Uterus (tissue), 4 donors: Measurements from ENCODE around the gene ZNF202. TPM values are rescaled to one million over a fixed set of nuclear protein-coding genes. Genes with fewer than 3 reads are reported as not detected.

ENCODE experiments used
- DNase-seq, 2 donors: peaks; one replicate each; pipeline ENCODE4 v3.0.0-alpha.2; 2019 to 2020
- H3K27ac ChIP-seq, 2 donors: fragments of 200-600 bp; sonication (generic); 1 replicate in 1 of 2; 2 replicates in 1 of 2; pipeline ENCODE4 v1.5.1; 2016 to 2018
- H3K27me3 ChIP-seq, 2 donors: fragments of 200-600 bp; sonication (generic); one replicate each; pipeline ENCODE4 v1.5.1; 2018 to 2019; ENCODE audit warnings: control low read depth in 1 of 2
- H3K36me3 ChIP-seq, 2 donors: fragments of 200-600 bp; sonication (generic); one replicate each; pipeline ENCODE4 v1.5.1; 2019; ENCODE audit warnings: control low read depth in 1 of 2
- H3K4me1 ChIP-seq, 2 donors: fragments of 200-600 bp; sonication (generic); one replicate each; pipeline ENCODE4 v1.5.1; 2018 to 2019; ENCODE audit warnings: control low read depth in 1 of 2
- H3K4me3 ChIP-seq, 2 donors: fragments of 200-600 bp; sonication (generic); 1 replicate in 1 of 2; 2 replicates in 1 of 2; pipeline ENCODE4 v1.5.1; 2018 to 2019; ENCODE audit warnings: mild to moderate bottlenecking in 1 of 2
- H3K9me3 ChIP-seq, 2 donors: fragments of 200-600 bp; sonication (generic); one replicate each; pipeline ENCODE4 v1.5.1; 2019; ENCODE audit warnings: control low read depth in 1 of 2
- POLR2A ChIP-seq, 2 donors: fragments of 450-650 bp; IDR thresholded peaks; one replicate each; pipeline ENCODE4 v1.6.1; 2016; ENCODE audit warnings: antibody characterized with exemption in 2 of 2, mild to moderate bottlenecking in 1 of 2, moderate library complexity in 1 of 2
- intact Hi-C: fragments of 100-400 bp; cut with DNase I; formaldehyde crosslinking; loops from one replicate; pipeline ENCODE4 v1.15.1; 2023; ENCODE audit warnings: low total_unique reads
- total RNA-seq, 4 donors: library from RNA; depleted of rRNA in 3 of 4; stranded (reverse); fragments of >200 nt in 3 of 4; gene quantifications; one replicate each; pipeline versions ENCODE4 v1.1.0 to v1.2.4, GENCODE V29; 2014 to 2023
- TF ChIP-seq, protein P1 (sequence below), 4 experiments: fragments of 200-600 bp in 2 of 4; fragments of 450-650 bp in 2 of 4; sonication (generic) in 2 of 4; IDR thresholded peaks; one replicate each; pipeline ENCODE4 v1.5.1; 2016 to 2019; ENCODE audit warnings: antibody characterized with exemption in 4 of 4, mild to moderate bottlenecking in 2 of 4, moderate library complexity in 1 of 4
- donor health status: DM: yes; HTN: yes; CAD: no.

ZNF202 gene
- total RNA-seq, 4 donors from 2014 or later: 0.77 to 23.3 (median 12.7) TPM

DNA sequence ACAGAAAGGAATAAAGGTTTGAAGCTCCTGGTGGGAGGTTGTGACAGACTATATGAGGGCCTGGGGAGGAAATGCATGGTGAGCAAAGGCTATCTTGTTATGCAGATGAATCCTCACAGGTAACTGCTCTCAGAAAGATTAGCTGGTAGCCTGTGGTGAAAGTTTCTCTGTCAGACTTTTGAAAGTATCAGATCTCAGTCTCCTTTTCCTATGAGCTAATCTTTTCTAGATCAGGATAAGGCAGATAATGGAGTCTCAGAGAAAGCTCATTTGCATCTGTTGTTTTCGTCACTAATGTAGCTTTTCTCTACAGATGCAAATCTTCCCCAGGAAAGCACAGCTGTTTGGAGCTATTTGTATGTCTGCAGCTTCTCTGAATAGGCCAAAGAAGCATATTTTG is 33.8 kb upstream of the ZNF202 start:
- intact Hi-C loops: no loop called here
- TF ChIP-seq, protein P1, sequence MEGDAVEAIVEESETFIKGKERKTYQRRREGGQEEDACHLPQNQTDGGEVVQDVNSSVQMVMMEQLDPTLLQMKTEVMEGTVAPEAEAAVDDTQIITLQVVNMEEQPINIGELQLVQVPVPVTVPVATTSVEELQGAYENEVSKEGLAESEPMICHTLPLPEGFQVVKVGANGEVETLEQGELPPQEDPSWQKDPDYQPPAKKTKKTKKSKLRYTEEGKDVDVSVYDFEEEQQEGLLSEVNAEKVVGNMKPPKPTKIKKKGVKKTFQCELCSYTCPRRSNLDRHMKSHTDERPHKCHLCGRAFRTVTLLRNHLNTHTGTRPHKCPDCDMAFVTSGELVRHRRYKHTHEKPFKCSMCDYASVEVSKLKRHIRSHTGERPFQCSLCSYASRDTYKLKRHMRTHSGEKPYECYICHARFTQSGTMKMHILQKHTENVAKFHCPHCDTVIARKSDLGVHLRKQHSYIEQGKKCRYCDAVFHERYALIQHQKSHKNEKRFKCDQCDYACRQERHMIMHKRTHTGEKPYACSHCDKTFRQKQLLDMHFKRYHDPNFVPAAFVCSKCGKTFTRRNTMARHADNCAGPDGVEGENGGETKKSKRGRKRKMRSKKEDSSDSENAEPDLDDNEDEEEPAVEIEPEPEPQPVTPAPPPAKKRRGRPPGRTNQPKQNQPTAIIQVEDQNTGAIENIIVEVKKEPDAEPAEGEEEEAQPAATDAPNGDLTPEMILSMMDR (IDR thresholded peaks at IDR 0.05): no peak
- TF ChIP-seq POLR2A (IDR thresholded peaks at IDR 0.05): no peak
- DNase-seq: no peak

DNA sequence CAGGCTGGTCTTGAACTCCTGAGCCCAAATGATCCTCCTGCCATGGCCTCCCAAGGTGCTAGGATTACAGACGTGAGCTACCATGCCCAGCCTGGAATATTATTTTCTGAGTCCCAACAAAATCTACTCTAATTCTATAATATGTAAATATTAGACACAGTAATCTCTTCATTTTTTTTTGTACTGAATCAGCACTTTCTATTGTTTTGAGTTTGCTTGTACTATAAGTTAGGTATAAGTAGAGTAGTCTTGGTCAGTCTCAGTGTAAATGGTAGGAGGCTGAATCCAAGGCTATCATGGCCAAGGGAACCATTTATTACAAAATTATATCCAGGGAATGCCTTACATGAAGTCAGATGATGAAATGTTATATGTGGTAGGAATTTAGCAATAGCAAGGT is 32.5 kb upstream of the ZNF202 start:
- DNase-seq: no peak
- Histone ChIP-seq H3K27ac (no peak overlapping the region), H3K9me3 (no peaks in the 10 kb centered on the region), H3K4me1 (no peaks in the 10 kb centered on the region), H3K36me3 (no peaks in the 10 kb centered on the region), H3K27me3 (no peaks in the 10 kb centered on the region), H3K4me3 (no peak overlapping the region)
- no peak for TF ChIP-seq POLR2A (IDR thresholded peaks at IDR 0.05)
- TF ChIP-seq, protein P1 (IDR thresholded peaks at IDR 0.05): no peak
- intact Hi-C loops: no loop called here

More for the DNA sequence above, 33.8 kb upstream of the ZNF202 start:
- Histone ChIP-seq H3K27me3 (no peaks in the 10 kb centered on the region), H3K4me3 (no peak overlapping the region), H3K4me1 (no peaks in the 10 kb centered on the region), H3K27ac (no peak overlapping the region), H3K36me3 (no peaks in the 10 kb centered on the region), H3K9me3 (no peaks in the 10 kb centered on the region)

DNA sequence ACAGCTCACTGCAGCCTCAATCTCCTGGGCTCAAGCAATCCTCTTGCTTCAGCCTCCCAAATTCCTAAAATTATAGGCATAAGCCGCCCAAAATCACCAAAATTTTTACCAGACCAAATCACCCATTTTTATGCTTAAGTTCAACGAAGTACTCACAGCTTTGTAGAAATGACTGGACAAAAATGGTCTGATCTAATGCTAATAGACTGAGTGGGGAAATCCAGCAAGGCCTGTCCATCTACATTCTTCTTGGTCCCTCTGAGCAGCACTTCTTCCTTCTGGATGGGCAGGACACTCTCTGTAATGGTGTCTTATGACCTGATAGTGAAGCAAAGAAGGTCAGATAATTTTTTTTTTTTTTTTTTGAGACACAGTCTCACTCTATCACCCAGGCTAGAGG is 31.6 kb upstream of the ZNF202 start:
- no peak overlapping the region for H3K27ac ChIP-seq
- no peaks in the 10 kb centered on the region for H3K27me3 ChIP-seq
- no peaks in the 10 kb centered on the region for H3K9me3 ChIP-seq
- no peak for TF ChIP-seq POLR2A (IDR thresholded peaks at IDR 0.05)
- TF ChIP-seq, protein P1 (IDR thresholded peaks at IDR 0.05): no peak
- H3K4me3 ChIP-seq: no peak overlapping the region
- intact Hi-C loops: no loop called here
- no peaks in the 10 kb centered on the region for H3K4me1 ChIP-seq
- no peaks in the 10 kb centered on the region for H3K36me3 ChIP-seq
- no peak for DNase-seq

DNA sequence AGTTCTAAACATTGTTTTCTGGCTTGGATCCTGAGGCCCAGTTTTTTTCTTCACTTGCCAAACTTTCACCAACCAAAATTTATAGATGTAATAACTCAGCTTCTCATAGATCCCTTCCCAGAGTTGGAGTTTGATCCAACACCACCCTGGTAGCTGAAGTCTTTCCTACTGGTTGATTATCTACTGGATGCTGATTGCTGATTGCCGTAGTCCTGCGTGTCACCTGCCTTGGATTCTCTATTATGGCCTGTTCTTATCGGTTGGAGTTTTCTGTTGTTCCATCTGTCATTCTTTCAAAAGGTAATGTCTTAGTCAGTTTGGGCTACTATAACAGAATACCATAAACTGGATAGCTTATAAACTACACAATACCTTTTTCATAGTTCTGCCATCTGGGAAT is 30.2 kb upstream of the ZNF202 start:
- H3K27me3 ChIP-seq: no peaks in the 10 kb centered on the region

DNA sequence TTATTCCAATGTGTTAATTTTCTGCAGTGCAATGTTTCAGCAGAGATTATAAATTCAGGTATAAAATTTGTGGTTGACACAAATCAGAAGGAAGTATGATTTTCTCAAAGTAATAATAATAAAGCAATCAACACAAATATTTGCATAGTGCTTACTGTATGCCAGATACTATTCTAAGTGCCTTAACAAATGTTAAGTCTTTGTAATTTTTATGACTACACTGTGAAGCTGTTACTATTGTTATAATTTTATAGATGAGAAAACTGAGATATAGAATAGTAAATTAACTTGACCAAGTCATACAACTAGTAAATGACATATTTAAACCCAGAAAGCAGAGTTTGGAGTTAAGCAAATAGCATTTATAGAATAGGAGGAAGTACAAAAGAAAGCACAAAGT is 29.3 kb upstream of the ZNF202 start:
- Histone ChIP-seq H3K4me1 (no peaks in the 10 kb centered on the region), H3K9me3 (no peaks in the 10 kb centered on the region), H3K4me3 (no peak overlapping the region), H3K36me3 (no peaks in the 10 kb centered on the region), H3K27me3 (no peaks in the 10 kb centered on the region), H3K27ac (no peak overlapping the region)
- intact Hi-C loops: no loop called here
- no peak for DNase-seq
- no peak for TF ChIP-seq POLR2A (IDR thresholded peaks at IDR 0.05)
- TF ChIP-seq, protein P1 (IDR thresholded peaks at IDR 0.05): no peak

More for the DNA sequence above, 30.2 kb upstream of the ZNF202 start:
- intact Hi-C loops: no loop called here
- Histone ChIP-seq H3K36me3 (no peaks in the 10 kb centered on the region), H3K4me3 (no peak overlapping the region), H3K9me3 (no peaks in the 10 kb centered on the region), H3K27ac (no peak overlapping the region), H3K4me1 (no peaks in the 10 kb centered on the region)
- DNase-seq: no peak
- TF ChIP-seq, protein P1 (IDR thresholded peaks at IDR 0.05): no peak
- no peak for TF ChIP-seq POLR2A (IDR thresholded peaks at IDR 0.05)
